Dendritic cell treated with granulocyte-macrophage colony-stimulating factor and Interleukin-4, amounts not matched to agents 40 ng/mL and 50 ng/mL, for 4 days (primary cell): Measurements from ENCODE around the gene GNL2.
"Not testable (repeated sequence)": the region's sequence is repeated elsewhere in the genome, so short reads cannot be mapped to it uniquely, and the experiment has no call there.

Experiments used
- H3K27ac Mint-ChIP-seq: one replicate; pipeline ENCODE4 v1.8.0; 2022; ENCODE audit warnings: mild to moderate bottlenecking, mixed read lengths
- H3K27me3 Mint-ChIP-seq: one replicate; pipeline ENCODE4 v1.8.0; 2022; ENCODE audit warnings: mild to moderate bottlenecking, mixed read lengths
- H3K36me3 Mint-ChIP-seq: one replicate; pipeline ENCODE4 v1.8.0; 2022; ENCODE audit warnings: low read depth, mixed read lengths
- H3K4me1 Mint-ChIP-seq: one replicate; pipeline ENCODE4 v1.8.0; 2022; ENCODE audit warnings: low read depth, mixed read lengths
- H3K4me3 Mint-ChIP-seq: one replicate; pipeline ENCODE4 v1.8.0; 2022; ENCODE audit warnings: mild to moderate bottlenecking, moderate library complexity, mixed read lengths
- H3K9me3 Mint-ChIP-seq: one replicate; pipeline ENCODE4 v1.8.0; 2022; ENCODE audit warnings: mixed read lengths
- intact Hi-C: fragments of 100-400 bp; cut with micrococcal nuclease; formaldehyde crosslinking; loops from one replicate; pipeline ENCODE4 v1.15.0; 2022

GNL2 gene

GRCh38 chr1:37599940-37600339 lies 4.2 kb upstream of the GNL2 start:
- intact Hi-C loops = loop anchor here (5.0 to 10.0 kb wide), 3 partner anchors 125 to 262 kb away; partner anchors contain the start of genes C1orf122, YRDC and ZC3H12A
- Mint-ChIP-seq H3K4me1 (peaks cover 6% of the 10 kb centered on the region), H3K36me3 (peaks cover 8% of the 10 kb centered on the region), H3K27me3 (peaks cover 14% of the 10 kb centered on the region), H3K4me3 (no peak overlapping the region), H3K27ac (no peak overlapping the region), H3K9me3 (no peaks in the 10 kb centered on the region)

- Mint-ChIP-seq H3K4me1 (peaks cover 5% of the 10 kb centered on the region), H3K4me3 (peak overlapping the region; percentile 98), H3K9me3 (no peaks in the 10 kb centered on the region), H3K27ac (peak overlapping the region; percentile 95), H3K36me3 (peaks cover 33% of the 10 kb centered on the region), H3K27me3 (peaks cover 4% of the 10 kb centered on the region)
- intact Hi-C loops = loop anchor here (5.0 to 10.0 kb wide), 3 partner anchors 121 to 266 kb away; partner anchors contain the start of genes C1orf122, YRDC and ZC3H12A
These were observed 488 bp upstream of the GNL2 start for GRCh38 chr1:37596182-37596667.

DNA sequence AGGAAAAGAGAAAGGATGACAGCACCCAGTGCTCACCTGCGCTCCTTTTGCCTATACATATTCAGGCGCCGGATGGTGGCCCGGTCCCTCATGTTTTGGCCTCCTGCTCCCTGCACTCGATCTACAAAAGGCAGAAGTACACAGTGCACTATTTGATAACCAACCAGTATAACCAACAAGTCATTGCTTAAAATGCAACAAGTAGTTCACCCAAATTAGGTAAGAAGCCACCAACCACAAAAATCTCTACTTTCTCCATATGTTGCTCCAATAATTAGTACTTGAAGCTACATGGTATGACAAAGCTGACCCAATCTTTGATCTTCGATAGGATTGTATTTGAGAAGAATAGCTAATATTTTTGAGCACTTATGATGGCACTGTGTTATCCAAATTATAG lies 2.0 kb downstream of the GNL2 start:
- H3K4me1 Mint-ChIP-seq = peaks cover 5% of the 10 kb centered on the region
- no peak overlapping the region for H3K4me3 Mint-ChIP-seq
- H3K27me3 Mint-ChIP-seq = peaks cover 4% of the 10 kb centered on the region
- no peak overlapping the region for H3K27ac Mint-ChIP-seq
- peaks cover 53% of the 10 kb centered on the region for H3K36me3 Mint-ChIP-seq
- no peaks in the 10 kb centered on the region for H3K9me3 Mint-ChIP-seq
- intact Hi-C loops = loop anchor here (10.0 kb wide), 1 partner anchor 119 kb away; the partner anchor contains the start of gene ZC3H12A

DNA sequence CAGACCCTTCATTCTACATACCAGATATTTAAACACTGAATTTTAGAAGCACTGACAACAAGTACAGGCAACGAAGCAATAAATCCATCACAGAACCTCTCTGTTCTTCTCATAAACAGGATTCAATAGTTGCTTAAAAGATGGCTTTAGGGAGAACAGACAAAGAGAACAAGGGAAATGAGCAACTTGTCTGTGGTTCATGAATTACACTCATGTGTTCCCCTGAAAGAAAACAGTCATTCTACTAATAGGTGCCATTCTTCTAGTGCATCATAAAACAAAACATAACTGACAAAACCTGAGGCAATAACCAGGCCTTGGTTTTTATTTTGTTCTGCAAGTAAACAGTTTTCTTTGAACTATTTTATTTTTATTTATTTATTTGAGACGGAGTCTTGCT lies 6.8 kb downstream of the GNL2 start:
- Mint-ChIP-seq H3K4me3 (no peak overlapping the region), H3K27me3 (no peaks in the 10 kb centered on the region), H3K27ac (no peak overlapping the region), H3K9me3 (no peaks in the 10 kb centered on the region), H3K4me1 (no peaks in the 10 kb centered on the region), H3K36me3 (peaks cover 89% of the 10 kb centered on the region)
- intact Hi-C loops = loop anchor here (10.0 kb wide), 1 partner anchor 396 kb away; no protein-coding TSS in a partner anchor

DNA sequence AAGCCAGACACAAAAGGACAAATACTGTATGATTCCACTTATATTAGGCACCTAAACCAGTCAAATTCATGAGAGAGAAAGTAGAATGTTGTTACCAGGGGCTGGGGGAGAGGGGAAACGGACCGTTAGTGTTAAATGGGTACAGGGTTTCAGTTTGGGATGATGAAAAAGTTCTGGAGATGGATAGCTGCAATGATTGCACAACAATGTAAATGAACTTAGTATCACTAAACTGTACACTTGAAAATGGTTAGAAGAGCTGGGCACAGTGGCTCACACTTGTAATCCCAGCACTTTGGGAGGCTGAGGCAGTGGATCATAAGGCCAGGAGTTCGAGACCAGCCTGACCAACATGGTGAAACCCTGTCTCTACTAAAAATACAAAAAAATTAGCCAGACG lies 11.2 kb downstream of the GNL2 start:
- intact Hi-C loops = loop anchor here (10.0 kb wide), 1 partner anchor 400 kb away; no protein-coding TSS in a partner anchor
- H3K27me3 Mint-ChIP-seq, H3K27ac Mint-ChIP-seq, H3K9me3 Mint-ChIP-seq, H3K4me1 Mint-ChIP-seq, H3K4me3 Mint-ChIP-seq: not testable (repeated sequence)
- peaks cover 91% of the 10 kb centered on the region for H3K36me3 Mint-ChIP-seq

DNA sequence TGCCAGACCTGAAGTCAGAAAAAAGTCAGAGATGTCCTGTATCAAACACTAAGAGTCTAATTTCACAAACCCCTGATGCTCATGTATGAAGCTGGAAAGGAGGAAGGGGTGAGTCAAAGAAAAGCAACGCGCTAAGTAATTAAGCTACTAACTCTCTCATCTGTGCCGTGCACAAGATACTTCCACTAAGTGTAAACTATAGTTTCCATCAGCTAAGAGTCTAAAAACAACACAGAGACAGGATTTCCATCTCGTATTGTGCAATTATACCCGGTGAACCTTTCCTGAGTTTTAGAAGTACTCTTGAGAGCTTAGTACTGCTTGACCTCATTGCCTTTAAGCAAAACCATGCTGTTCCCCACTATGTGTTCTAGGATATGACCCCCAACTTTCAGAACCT lies 20.0 kb downstream of the GNL2 start:
- intact Hi-C loops = no loop called here
- Mint-ChIP-seq H3K4me1 (no peaks in the 10 kb centered on the region), H3K27me3 (no peaks in the 10 kb centered on the region), H3K4me3 (no peak overlapping the region), H3K27ac (no peak overlapping the region), H3K36me3 (peaks cover 100% of the 10 kb centered on the region), H3K9me3 (no peaks in the 10 kb centered on the region)

- Mint-ChIP-seq H3K4me3 (no peak overlapping the region), H3K9me3 (no peaks in the 10 kb centered on the region), H3K27ac (peak overlapping the region; percentile 30), H3K27me3 (no peaks in the 10 kb centered on the region), H3K4me1 (no peaks in the 10 kb centered on the region), H3K36me3 (peaks cover 100% of the 10 kb centered on the region)
- intact Hi-C loops = no loop called here
These were observed 20.8 kb downstream of the GNL2 start for GRCh38 chr1:37574834-37575480.

DNA sequence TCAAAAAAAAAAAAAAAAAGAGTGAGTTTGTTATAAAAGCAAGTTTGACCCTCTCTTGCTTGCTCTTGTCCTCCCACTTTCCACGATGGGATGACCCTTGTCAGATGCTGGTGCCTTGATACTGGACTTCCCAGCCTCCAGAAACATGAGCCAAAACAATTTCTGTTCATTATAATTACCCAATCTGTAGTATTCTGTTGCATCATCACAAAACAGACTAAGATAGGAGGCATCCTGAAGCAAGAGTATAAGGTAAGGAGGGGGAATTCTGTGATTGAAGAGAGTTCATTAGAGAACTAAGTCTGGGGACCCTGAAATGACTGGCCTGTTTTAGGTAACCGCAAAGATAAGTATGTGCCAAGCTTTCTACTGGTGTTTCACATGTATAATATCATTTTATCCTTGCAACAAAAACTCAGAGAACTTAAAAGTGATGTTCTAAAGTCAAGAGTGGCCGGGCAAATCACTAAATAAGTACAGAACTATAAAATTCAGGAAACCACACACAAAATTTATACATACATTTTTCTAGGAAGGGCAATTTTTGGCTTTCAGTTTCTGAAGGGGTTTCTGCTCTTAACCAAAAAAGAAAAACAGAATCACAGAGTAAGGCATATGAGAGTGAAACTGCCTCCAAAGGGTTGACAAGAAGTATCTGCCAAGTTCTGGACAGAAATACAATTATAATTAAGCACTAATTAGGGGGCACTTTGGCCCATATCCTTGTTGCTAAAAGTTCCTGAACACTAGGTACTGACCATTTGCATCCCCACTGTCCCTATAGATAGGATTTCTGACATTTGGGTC lies 25.0 kb downstream of the GNL2 start:
- H3K9me3 Mint-ChIP-seq = no peaks in the 10 kb centered on the region
- no peak overlapping the region for H3K27ac Mint-ChIP-seq
- intact Hi-C loops = no loop called here
- no peaks in the 10 kb centered on the region for H3K4me1 Mint-ChIP-seq
- no peak overlapping the region for H3K4me3 Mint-ChIP-seq
- H3K27me3 Mint-ChIP-seq = no peaks in the 10 kb centered on the region
- H3K36me3 Mint-ChIP-seq = peaks cover 100% of the 10 kb centered on the region

DNA sequence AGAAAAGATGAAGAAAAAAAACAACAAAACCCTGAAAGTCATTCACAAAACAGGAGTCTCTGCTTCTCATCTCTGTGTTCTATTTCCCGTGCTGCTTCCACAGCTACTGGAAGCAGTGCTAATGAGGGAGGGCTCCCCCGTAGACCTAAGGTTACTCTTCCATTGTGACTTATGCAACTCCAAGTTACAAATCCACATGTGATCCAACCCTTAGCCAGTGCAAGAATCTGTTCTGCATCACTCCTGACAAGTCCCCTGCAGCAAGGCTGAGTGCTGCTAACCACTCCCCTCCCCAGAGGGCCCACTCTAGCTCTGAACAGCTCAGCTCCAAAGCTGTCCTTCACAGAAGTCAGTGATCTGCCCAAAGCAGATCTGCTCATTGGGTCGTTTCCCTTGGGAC lies 28.7 kb downstream of the GNL2 start:
- intact Hi-C loops = no loop called here
- Mint-ChIP-seq H3K27me3 (no peaks in the 10 kb centered on the region), H3K27ac (no peak overlapping the region), H3K4me1 (no peaks in the 10 kb centered on the region), H3K4me3 (no peak overlapping the region), H3K36me3 (peaks cover 88% of the 10 kb centered on the region), H3K9me3 (no peaks in the 10 kb centered on the region)

- intact Hi-C loops = no loop called here
- Mint-ChIP-seq H3K27me3 (no peaks in the 10 kb centered on the region), H3K9me3 (no peaks in the 10 kb centered on the region), H3K27ac (no peak overlapping the region), H3K36me3 (peaks cover 71% of the 10 kb centered on the region), H3K4me3 (no peak overlapping the region), H3K4me1 (no peaks in the 10 kb centered on the region)
These were observed 30.8 kb downstream of the GNL2 start for GRCh38 chr1:37564892-37565291.

- intact Hi-C loops = no loop called here
- H3K9me3 Mint-ChIP-seq = no peaks in the 10 kb centered on the region
- H3K4me1 Mint-ChIP-seq = no peaks in the 10 kb centered on the region
- H3K27me3 Mint-ChIP-seq = no peaks in the 10 kb centered on the region
- H3K36me3 Mint-ChIP-seq = peaks cover 52% of the 10 kb centered on the region
- no peak overlapping the region for H3K27ac Mint-ChIP-seq
- no peak overlapping the region for H3K4me3 Mint-ChIP-seq
These were observed 32.8 kb downstream of the GNL2 start for GRCh38 chr1:37562984-37563383.

DNA sequence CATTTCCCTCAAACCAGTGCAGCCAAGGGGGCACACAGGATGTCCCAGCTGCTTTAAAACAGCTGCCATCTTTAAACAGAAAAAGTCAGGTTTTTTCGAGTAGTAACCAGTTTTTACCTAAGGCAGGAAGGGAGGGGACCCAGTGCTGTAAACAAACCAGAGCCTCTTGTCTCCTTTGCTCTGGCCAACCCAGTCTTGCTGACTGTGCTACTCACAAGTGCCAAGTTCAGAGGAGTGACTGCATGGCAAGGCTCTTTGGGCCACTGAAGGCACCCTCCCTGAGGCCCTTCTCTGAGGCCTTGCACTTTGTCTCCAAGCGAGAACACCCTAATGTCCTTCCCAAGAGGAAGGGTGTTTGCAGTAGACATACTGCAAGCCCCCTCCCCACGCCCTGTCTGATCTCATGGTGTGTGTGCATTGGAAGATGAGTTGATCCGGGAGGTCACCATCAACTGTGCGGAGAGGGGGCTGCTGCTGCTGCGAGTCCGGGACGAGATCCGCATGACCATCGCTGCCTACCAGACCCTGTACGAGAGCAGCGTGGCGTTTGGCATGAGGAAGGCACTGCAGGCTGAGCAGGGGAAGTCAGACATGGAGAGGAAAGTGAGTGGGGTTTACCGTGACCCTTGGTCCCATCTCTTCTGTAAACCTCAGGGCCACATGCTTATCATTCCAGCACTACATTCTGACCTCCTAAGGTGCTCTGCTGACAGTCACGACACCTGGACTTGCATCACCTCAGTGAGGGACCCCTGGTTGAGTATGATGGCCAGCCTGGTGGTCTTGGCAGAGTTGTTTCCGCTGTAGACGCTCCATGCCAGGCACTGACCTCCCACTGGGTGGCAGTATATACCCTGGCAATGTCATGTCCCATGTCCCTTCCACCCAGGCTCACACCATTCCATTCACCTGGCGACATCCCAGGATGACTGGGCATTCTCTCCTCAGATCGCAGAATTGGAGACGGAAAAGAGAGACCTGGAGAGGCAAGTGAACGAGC lies 34.3 kb downstream of the GNL2 start:
- H3K36me3 Mint-ChIP-seq = peaks cover 37% of the 10 kb centered on the region
- intact Hi-C loops = no loop called here
- no peaks in the 10 kb centered on the region for H3K27me3 Mint-ChIP-seq
- peaks cover 4% of the 10 kb centered on the region for H3K4me1 Mint-ChIP-seq
- no peak overlapping the region for H3K27ac Mint-ChIP-seq
- H3K4me3 Mint-ChIP-seq = no peak overlapping the region
- H3K9me3 Mint-ChIP-seq = no peaks in the 10 kb centered on the region

- intact Hi-C loops = no loop called here
- Mint-ChIP-seq H3K27me3 (no peaks in the 10 kb centered on the region), H3K4me3 (no peak overlapping the region), H3K4me1 (peaks cover 6% of the 10 kb centered on the region), H3K27ac (no peak overlapping the region), H3K36me3 (peaks cover 28% of the 10 kb centered on the region), H3K9me3 (no peaks in the 10 kb centered on the region)
These were observed 35.2 kb downstream of the GNL2 start for GRCh38 chr1:37560401-37561132.
